Right renal pelvis (tissue), 4 donors: ENCODE measurements around the gene CTSW. TPM values are rescaled to one million over a fixed set of nuclear protein-coding genes. Genes with fewer than 3 reads are reported as not detected.
"Not testable (repeated sequence)": the region's sequence is repeated elsewhere in the genome, so short reads cannot be mapped to it uniquely, and the experiment has no call there.

ENCODE experiments used
- DNase-seq, 4 donors: peaks; one replicate each; pipeline ENCODE4 v3.0.0-alpha.2; 2013; ENCODE audit warnings: low read depth in 4 of 4, low spot score in 3 of 4, missing footprints in 1 of 4
- polyA plus RNA-seq, 4 donors: library from polyadenylated mRNA; unstranded; fragments of 120-200 nt; gene quantifications; one replicate each; pipeline ENCODE4 v1.2.1, GENCODE V29; 2013; ENCODE audit not compliant: insufficient read length in 4 of 4

The CTSW gene
- polyA plus RNA-seq, 4 donors = 0.65 to 1.8 (median 0.92) TPM

- DNase-seq = no peak
Measured at GRCh38 chr11:65883786-65884715, 4.4 kb downstream of the CTSW start.

GRCh38 chr11:65884716-65885092 is 5.1 kb downstream of the CTSW start:
- DNase-seq = no peak

DNA sequence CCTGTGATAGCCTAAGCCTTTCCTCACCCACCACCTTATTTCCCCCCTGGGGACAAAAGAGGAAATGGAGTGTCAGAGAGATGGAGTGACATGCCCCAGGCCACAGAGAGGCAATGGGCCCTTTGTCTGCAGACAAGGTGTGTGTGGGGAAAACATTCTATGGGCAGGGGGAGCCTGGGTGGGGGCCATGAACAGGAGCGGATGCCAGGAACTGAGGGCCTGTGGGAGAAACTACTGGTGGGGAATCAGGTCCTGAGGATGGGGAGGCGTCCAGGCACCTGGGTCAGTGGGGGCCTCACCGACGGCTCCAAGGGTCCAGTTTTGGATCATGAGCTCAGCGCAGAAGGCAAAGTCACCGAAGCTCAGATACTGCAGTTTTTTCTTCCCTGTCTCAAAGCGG is 5.6 kb downstream of the CTSW start:
- DNase-seq = no peak

DNA sequence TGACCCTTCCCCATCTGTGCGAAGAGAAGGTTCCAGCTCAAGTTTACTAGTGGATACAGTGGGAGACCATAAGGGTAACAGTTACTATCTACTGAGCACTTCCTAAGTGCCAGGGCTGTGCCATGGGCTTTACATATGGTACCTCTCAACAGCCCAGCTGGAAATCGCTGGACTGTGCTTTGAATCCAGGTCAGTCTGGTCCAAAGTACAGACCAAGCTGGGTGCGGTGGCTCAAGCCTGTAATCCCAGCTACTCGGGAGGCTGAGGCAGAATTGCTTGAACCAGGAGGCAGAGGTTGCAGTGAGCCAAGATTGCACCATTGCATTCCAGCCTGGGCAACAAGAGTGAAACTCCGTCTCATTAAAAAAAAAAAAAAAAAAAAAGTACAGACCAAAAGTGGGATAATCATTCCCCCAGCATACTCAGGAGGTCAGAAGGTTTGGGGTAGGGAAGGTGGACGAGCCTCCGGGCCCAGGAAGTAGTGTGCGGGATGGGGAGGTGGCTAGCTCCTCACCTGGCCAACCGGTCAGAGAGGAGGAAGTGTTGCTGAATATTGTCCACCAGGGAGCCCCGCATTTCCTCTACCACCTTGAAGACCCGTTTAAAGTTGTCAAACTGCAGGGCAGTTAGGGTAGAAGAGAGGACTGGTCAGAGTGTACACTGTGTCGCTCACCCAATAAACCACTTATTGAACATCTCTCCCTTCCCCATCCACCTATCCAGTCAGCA is 6.3 kb downstream of the CTSW start:
- DNase-seq = no peak

DNA sequence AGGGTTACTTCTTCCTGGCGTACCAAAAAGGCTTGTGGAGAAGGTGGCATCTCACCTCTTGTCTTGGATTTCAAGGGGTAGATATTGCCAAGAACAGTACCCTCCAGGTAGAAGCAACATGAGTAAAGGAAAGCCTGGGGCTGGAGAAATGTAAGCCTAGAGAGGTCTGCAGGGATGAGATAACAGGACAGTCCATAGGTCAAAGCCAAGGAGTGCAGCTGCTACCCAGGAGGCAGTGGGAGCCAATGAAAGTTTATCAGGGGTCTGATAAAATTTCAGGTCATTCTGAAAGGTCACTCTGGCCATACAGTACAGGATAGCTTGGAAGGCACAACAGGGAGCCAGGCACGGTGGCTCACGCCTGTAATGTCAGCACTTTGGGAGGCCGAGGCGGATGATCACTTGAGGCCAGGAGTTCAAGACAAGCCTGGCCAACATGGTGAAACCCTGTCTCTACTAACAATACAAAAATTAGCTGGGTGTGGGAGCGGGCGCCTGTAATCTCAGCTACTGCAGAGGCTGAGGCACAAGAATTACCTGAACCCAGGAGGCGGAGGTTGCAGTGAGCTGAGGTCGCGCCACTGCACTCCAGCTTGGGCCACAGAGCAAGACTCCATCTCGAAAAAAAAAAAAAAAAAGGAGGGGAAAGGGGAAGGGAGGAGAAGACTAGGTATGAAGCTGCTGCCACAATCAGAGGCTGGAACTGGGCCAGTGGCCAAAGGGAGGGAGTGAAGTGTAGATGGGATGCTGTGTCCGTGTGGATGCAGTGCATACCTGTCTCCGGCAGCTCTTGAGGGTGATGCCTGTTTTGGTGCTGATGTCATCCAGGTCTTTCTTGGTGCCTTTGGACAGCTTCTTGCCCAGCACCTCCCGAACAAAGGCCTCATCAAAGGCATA is 7.4 kb downstream of the CTSW start:
- DNase-seq = no peak

DNA sequence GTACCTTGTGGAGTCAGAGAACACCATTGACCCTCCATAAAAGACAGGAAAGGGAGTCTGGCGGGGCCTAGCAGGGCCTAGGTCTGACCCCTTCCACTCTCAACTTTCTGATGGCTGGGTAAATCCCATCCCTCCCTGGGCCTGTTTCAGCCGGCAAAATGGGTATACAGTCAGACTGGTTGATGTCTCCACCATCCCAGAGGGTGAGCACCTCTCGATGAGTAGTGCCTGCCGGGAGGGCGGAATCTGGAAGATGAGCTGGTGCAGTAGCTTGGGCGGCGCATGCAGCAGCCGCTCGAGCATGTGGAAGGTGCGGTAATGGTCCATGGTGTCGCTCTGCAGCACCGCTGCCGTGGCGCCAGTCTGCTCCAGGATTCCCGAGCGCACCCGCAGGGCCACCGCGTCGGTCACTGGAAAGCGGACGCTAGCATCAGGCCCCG is 8.1 kb downstream of the CTSW start:
- no peak for DNase-seq

DNA sequence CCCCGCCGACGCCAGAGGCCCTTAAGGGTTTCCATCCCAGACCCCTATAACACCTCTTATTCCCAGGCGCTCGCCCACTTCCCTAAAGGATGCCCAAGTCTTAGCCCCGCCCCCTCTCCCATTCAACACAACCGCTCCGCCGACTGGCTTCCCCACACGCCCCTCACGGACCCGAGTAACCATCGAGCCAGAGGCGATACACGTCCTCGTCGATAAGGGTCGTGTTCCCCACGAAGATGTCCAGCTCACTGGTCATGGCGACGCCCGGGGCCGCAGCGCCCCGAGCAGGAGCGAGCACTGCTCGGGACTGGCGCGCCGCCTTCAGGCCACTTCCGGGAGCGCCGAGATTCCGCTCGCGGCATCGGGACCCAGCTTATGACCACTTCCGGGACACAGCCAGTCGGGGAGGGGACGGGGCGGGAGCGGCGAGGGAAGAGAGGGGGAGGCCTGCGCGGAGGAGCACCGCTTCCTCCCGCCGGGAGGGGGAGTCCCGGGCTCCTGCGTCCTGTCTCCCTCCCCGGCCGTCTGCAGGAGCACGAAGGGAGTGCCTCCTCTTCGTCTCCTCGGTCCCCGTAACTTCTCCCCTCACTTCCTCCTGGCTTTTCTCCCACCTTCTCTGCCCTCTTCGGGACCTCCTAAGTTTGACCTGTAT is 8.7 kb downstream of the CTSW start, which contains the start of gene FIBP:
Gene FIBP (minus strand): TSS at position 309 of the 652 bp plus-strand sequence. CDS start 53 bp downstream, at position 256.
- peak; percentile 91 to 95 (median 94) for DNase-seq

- peak; percentile 91 to 93 (median 92) for DNase-seq
Measured at GRCh38 chr11:65890324-65891218, 10.9 kb downstream of the CTSW start, which contains the start of gene CCDC85B. TSS of gene CCDC85B (plus strand) at chr11:65890673. CDS start at chr11:65890784, 111 bp downstream.

DNA sequence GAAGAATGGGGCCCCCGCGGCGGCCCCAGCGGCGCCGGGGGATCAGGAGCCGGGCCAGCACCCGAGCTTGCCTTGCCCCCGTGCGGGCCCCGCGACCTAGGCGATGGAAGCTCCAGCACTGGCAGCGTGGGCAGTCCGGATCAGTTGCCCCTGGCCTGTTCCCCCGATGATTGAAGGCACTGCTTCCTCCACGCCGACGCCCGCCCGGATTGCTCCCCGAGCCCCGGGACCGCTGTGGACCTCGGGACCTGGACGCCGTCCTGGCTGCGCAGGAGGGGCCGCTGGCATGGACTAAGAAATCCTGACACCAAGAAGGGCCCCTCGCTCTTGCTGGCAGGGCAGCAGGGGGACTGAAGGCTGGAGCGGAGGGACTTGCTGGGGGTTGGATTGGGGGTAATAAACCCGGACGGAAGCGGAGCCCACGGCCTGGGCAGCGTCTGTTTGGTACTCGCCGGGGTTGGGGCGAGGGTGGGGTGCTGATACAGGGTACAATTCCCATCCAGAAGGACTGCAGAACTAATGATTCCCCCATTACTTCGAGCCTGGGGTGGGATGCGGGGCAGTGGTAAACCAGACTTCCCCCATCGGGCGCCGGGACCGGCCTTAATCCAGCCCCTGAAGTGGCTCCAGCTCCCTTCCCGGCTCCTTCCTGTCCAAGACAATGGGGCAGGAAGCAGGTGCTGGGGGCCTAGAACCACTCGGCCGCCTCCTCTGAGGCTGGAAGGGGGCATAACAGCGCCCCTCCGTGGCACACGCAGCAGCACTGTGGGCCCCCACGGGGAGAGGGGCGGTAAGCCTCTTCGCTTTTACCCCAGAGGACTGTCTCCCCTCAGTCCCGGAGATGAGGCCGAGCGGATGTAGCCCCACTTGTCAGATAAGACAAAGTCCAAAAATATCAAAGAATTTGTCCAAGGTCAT is 11.8 kb downstream of the CTSW start:
- no peak for DNase-seq

GRCh38 chr11:65892137-65892540 is 12.5 kb downstream of the CTSW start:
- DNase-seq = not testable (repeated sequence)

DNA sequence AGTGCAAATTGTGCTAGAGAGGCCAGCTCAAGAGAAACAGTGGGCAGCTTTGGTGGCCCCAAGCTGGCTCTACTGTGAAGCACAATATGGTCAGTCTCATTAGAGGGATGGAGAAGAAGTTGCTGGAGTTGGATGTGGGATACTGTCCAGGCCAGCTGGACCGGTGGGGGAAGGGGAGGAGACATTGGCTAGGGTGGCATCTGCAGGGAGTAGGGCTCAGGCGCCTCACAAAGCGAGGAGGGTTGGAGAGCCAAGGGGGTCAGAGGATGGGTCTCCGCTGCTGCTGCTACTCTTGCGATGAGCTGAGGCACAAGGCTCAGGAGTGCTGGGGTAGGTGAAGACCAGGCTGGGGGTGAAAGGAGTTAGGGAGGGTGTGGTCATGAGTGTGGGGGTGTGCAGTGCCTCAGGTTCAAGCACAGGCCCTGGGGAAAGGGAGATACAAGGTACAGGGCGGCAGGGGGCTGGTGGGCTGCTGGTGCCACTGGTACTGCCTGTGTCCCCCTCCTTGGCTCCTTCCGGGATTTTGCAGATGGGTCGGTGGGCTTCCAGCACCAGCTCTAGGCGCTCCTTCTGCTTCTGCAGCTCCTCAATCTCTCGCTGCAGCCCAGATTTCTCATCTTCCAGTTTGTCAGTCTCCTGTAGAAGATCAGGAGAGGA is 13.2 kb downstream of the CTSW start:
- DNase-seq = no peak

DNA sequence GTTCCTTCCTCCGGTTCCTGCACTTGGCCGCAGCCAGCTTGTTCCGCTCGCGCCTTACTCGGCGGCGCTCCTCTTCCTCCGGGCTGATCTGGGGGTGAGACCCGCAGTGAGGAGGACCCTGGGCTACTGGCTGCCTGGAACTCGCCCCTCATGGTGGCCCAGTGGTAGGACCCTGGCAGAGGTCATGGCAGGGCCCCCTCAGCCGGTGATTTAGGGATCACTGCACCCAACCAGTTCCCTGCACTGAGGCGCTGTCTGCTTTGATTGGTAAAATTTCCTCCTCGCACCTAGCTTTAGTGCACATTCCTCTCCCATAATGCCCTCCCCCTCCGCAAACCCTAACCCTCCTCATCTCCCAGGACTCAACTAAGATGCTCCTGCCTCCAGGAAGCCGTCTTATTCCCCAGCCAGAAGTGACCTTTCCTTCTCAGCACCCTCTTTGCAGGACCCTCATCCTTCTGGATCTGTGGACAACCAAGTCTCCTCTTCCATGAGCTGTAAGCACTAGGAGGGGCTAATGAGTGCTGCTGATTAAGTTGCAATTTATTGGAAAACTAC is 14.5 kb downstream of the CTSW start:
- DNase-seq = no peak

DNA sequence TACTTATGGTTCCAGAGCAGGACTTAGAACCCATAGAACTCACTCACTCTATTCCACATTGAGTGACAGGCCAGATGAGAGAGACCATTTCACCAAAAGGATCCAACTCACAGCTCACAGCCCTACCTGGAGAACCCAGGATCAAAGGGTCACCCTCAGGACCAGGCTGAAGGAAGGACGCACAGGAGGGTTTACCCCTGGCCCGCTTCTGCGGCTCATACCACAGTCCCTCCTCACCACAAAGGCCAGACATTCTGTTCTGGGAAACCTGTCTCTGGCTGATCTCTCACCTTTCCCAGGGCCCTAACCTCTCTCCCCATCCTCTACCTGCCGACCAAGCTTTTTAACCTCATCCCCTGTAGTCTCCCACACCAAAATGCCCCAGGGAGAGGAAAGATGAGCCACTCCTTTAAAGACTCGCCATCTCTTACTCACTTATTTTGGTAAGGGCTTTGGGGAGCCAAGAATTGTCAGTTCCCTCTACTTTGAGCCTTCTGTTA is 15.9 kb downstream of the CTSW start:
- DNase-seq = no peak

DNA sequence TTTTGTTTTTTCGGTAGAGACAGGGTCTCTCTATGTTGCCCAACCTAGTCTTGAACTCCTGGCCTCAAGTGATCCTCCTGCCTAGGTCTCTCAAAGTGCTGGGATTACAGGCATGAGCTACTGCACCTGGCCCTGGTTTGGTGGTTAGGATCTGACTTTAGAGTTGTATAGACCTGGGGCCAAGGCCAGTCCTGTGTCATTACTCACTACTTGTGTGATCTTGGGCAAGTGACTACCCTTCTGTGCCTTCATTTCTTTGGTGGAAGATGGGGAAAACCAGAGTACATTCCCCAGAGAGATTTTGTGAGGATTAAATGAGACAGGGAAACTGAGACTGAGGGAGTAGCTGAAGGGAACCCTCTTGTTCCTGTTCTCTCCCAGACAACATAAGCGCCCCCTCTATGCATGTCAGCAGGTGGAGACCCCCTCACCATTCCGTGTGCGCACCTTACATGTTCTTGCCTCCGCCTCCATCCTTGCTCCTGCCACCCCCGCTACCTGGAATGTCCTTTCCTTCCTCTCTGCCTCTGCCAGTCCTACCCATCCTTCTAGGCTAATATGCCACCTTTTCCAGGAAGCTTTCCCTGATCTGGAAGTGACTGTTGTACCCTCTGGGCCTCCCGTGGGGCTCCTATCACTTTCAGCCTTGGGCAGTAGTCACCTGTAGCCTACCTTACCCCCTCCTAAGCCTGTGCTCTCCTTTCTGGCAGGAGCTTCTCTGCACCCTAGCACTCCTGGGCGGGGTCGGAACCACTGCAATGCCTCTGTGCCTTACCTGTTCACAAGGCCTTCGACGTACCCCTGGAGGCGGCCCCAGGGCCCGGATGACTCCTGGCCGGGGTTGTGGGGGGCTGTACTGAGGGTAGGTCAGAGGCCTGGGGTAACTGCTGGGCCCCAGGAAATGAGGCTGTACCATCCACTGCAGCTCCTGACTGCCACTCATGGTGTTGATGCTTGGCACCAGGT is 16.7 kb downstream of the CTSW start:
- no peak for DNase-seq

GRCh38 chr11:65897020-65897471 is 17.4 kb downstream of the CTSW start:
- no peak for DNase-seq
